Body of pancreas (tissue), 4 donors: ENCODE results near the gene MYO18B.

Experiments
- CTCF ChIP-seq, 7 experiments: fragments of 450-650 bp in 4 of 7; fragments of 200-600 bp in 3 of 7; sonication (generic) in 3 of 7; IDR thresholded peaks; one replicate each; pipeline ENCODE4 v1.5.1; 2016 to 2019; ENCODE audit warnings: antibody characterized with exemption in 7 of 7
- POLR2A ChIP-seq, 3 donors: fragments of 450-650 bp; IDR thresholded peaks; one replicate each; pipeline ENCODE4 v1.6.1; 2016; ENCODE audit warnings: antibody characterized with exemption in 3 of 3, mild to moderate bottlenecking in 2 of 3

DNA sequence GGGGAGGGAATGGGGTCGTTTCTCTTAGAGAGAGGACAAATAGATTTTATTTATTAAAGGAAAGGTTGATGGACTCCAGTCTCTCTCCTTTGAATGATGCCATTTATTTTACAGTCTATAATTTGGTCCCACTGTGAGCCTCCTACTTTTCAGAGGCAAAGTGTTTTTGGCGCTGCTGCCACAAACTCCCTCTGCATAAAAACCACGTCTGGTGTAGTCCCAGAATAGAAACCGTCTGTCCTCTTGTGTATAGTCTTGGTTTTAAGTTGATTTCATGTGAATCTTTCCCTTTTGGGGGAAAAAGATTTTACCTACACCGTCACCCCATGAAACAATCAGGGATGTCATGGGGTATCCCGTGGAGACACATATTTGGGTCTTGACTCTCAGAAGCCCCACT lies 283.6 kb downstream of the MYO18B start:
- TF ChIP-seq CTCF (IDR thresholded peaks at IDR 0.05) (no peak), POLR2A (IDR thresholded peaks at IDR 0.05) (no peak)
